NCI-H2196 treated with DMSO at 0.1 percent for 48 hours (cell line): ENCODE data around the gene SEC24D.
"Not testable (repeated sequence)": the region's sequence is repeated elsewhere in the genome, so short reads cannot be mapped to it uniquely, and the experiment has no call there.

Experiments
- DNase-seq: peaks from one replicate; lab custom pipeline; 2025; ENCODE audit not compliant: unreplicated experiment; lab: John Stamatoyannopoulos, UW

Gene SEC24D

GRCh38 chr4:118811832-118812231 lies 24.1 kb downstream of the SEC24D start:
- DNase-seq, result no peak

- no peak for DNase-seq
Measured at GRCh38 chr4:118810991-118811764, 24.7 kb downstream of the SEC24D start.

GRCh38 chr4:118807659-118808058 lies 28.3 kb downstream of the SEC24D start:
- no peak for DNase-seq

GRCh38 chr4:118803253-118803652 lies 32.7 kb downstream of the SEC24D start:
- DNase-seq, result no peak

- DNase-seq, result no peak
Measured at GRCh38 chr4:118801895-118802575, 33.9 kb downstream of the SEC24D start.

GRCh38 chr4:118799231-118799942 lies 36.5 kb downstream of the SEC24D start:
- no peak for DNase-seq

GRCh38 chr4:118798658-118799057 lies 37.3 kb downstream of the SEC24D start:
- no peak for DNase-seq

- no peak for DNase-seq
Measured at GRCh38 chr4:118797558-118798142, 38.3 kb downstream of the SEC24D start.

GRCh38 chr4:118791690-118792446 lies 44.1 kb downstream of the SEC24D start:
- not testable (repeated sequence) for DNase-seq

- DNase-seq, result no peak
Measured at GRCh38 chr4:118790544-118790943, 45.4 kb downstream of the SEC24D start.

- DNase-seq, result no peak
Measured at GRCh38 chr4:118788911-118789310, 47.0 kb downstream of the SEC24D start.

GRCh38 chr4:118787844-118788380 lies 48.0 kb downstream of the SEC24D start:
- DNase-seq, result no peak

GRCh38 chr4:118784776-118785175 lies 51.1 kb downstream of the SEC24D start:
- DNase-seq, result no peak

GRCh38 chr4:118783887-118784286 lies 52.0 kb downstream of the SEC24D start:
- DNase-seq, result no peak

- not testable (repeated sequence) for DNase-seq
Measured at GRCh38 chr4:118782886-118783285, 53.0 kb downstream of the SEC24D start.

GRCh38 chr4:118777649-118778048 lies 58.3 kb downstream of the SEC24D start:
- DNase-seq, result not testable (repeated sequence)

GRCh38 chr4:118776955-118777640 lies 58.8 kb downstream of the SEC24D start:
- not testable (repeated sequence) for DNase-seq

- no peak for DNase-seq
Measured at GRCh38 chr4:118776157-118776954, 59.6 kb downstream of the SEC24D start.

- DNase-seq, result no peak
Measured at GRCh38 chr4:118775405-118775804, 60.5 kb downstream of the SEC24D start.
